ENCODE results near the gene PIP5K1B.

GRCh38 chr9:68760674-68761333, 55.8 kb downstream of the PIP5K1B start:
- no peak for TF ChIP-seq CTCF (conservative IDR thresholded peaks at IDR 0.05; ENCODE audit: low read depth, low read length)
- TF ChIP-seq EZH2 (IDR thresholded peaks at IDR 0.05; ENCODE audit: low read length, unreplicated experiment) = no peak
- TF ChIP-seq EZH2phosphoT487 (IDR thresholded peaks at IDR 0.05; ENCODE audit: borderline replicate concordance, low read length) = no peak

Data from PC-3 (cell line).